Epithelial cell of esophagus (primary cell): ENCODE data around the gene SLC2A5.
"Not testable (repeated sequence)": the region's sequence is repeated elsewhere in the genome, so short reads cannot be mapped to it uniquely, and the experiment has no call there.

ENCODE experiments used
- DNase-seq: peaks from one replicate; pipeline ENCODE4 v3.0.0; 2010; ENCODE audit warnings: low read depth
- H3K4me3 ChIP-seq: 2 replicates; pipeline ENCODE4 v1.5.1; 2011; ENCODE audit warnings: mild to moderate bottlenecking, low read length, control low read depth
- CTCF ChIP-seq: IDR thresholded peaks from 2 replicates; pipeline ENCODE4 v1.5.1; 2011; ENCODE audit warnings: low read depth, mild to moderate bottlenecking, low read length, control low read depth, inconsistent platforms; ENCODE audit not compliant: insufficient read depth; ENCODE audit errors: missing control alignments

The SLC2A5 gene

DNA sequence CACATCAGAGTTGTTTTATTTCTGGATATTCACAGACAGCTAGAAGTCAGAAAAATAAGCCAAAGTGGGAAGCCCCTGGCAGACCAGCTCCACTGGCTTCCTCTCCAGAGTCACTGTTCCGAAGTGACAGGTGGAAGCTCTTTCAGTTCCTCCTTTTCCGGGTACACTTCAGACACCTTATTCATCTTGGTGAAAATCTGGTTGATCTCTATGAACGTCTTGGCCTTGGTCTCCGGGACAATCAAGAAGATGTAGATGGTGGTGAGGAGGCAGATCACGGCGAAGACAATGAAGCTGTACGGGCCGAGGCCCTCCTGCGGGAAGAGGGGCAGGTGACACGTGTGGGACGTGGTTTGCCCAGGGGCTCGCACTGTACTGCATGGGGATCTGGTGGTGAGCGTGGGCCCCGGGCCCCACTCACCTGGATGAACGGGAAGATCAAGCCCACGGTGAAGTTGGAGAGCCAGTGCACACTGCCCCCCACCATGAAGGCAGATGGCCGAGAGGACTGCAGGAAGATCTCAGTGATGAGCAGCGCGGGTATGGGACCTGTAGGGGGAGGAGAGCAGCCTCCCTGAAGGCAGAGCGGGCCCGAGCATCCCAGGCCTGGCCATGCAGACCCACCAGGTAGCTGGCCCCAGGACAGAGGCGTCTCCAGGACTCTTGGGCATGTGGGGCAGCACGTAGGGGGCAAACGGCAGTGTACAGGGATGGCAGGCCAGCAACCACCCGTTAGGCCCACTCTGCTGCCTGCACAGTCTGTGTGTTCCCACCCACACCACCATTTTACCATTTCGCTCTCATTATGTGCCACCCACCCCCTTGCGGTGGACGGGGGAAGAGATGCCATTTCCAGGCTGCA is 31.7 kb downstream of the SLC2A5 start:
- DNase-seq: no peak
- H3K4me3 ChIP-seq: no peak overlapping the region
- no peak for TF ChIP-seq CTCF

DNA sequence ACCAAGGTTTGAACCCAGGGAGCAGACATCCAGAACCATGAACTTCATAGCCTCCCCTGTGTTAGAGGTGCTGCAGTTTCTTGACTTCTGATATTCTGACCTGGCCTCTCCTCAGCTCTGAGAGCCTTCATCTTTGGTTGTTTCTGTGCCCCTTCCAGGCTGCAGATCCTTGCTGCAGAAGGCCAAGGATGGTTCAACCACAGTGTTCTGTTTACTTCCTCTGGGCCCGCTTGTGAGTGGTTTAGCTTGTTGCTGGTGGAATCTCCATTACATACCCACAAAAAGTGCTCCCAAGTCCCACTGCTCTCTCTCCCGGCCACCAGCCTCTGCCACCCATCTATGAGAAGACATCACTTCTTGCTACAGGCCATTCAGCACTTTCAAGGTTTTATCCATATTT is 34.2 kb downstream of the SLC2A5 start:
- no peak for TF ChIP-seq CTCF
- DNase-seq: no peak
- no peak overlapping the region for H3K4me3 ChIP-seq

DNA sequence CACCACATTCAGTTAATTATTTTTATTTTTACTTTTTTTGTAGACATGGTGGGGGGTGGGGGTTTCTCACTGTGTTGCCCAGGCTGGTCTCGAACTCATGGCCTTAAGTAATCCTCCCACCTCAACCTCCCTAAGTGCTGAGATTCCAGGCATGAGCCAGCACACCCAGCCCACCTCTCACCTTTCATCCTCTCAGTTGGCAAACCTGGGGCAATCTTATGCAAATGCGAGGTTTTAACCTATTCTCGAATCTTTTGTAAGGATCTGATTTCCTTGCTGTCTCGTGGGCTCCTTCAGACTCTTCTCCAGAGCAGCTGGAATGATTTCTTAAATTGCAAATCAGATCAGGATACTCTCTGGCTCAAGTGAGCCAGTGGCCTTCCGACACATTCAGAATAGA is 36.1 kb downstream of the SLC2A5 start:
- no peak overlapping the region for H3K4me3 ChIP-seq
- no peak for TF ChIP-seq CTCF
- DNase-seq: no peak

GRCh38 chr1:9031484-9032259 is 37.8 kb downstream of the SLC2A5 start:
- DNase-seq: no peak
- TF ChIP-seq CTCF: no peak
- no peak overlapping the region for H3K4me3 ChIP-seq

DNA sequence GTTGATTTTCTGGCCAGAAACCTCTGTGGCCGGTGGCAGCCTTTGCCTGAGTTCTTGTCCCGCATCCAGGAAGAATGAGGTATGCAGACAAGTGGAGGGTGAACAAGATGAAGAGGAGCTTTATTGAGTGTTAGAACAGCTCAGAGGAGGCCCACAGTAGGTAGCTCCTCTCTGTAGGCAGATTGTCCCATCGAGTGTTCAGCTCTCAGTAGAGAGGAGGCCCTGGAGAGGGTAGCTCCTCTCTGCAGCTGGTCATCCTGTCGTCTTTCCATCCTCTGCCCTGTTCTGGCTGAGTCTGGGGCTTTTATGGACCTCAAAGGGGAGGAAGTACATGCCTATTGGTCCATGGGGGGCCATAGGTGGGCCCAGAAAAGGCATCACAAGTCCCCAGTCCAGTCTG is 38.4 kb downstream of the SLC2A5 start:
- not testable (repeated sequence) for DNase-seq, H3K4me3 ChIP-seq

- no peak for DNase-seq
- no peak overlapping the region for H3K4me3 ChIP-seq
- no peak for TF ChIP-seq CTCF
Measured at GRCh38 chr1:9028921-9029705, 40.3 kb downstream of the SLC2A5 start.

DNA sequence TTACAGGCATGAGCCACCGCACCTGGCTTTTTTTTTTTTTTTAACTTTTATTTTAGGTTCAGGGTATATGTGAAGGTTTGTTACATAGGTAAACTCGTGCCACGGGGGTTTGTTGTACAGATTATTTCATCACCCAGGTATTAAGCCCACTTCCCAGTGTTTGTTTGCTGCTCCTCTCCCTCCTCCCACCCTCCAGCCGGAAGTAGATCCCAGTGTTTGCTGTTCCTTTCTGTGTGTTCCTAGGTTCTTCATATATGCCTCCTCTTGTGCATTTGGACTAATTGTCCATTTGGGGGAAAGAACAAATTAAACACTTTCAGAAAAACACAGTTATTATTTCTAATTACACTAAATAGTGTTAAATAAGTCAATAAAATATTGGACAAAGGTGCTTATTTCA is 42.1 kb downstream of the SLC2A5 start:
- DNase-seq: no peak
- TF ChIP-seq CTCF: no peak
- no peak overlapping the region for H3K4me3 ChIP-seq
